ACHN (cell line): ENCODE measurements around the gene BICRA.
"Not testable (repeated sequence)": the region's sequence is repeated elsewhere in the genome, so short reads cannot be mapped to it uniquely, and the experiment has no call there.

Experiments used
- DNase-seq: peaks from one replicate; pipeline ENCODE4 v3.0.0-alpha.2; 2015
- in situ Hi-C: cut with HindIII; loops from 2 replicates; pipeline ENCODE4 v1.10.0; 2017; ENCODE audit warnings: low sequenced_read_pairs, low pct_ligation_motif_present, low pct_unique_long_range_greater_than_20kb

Gene BICRA

DNA sequence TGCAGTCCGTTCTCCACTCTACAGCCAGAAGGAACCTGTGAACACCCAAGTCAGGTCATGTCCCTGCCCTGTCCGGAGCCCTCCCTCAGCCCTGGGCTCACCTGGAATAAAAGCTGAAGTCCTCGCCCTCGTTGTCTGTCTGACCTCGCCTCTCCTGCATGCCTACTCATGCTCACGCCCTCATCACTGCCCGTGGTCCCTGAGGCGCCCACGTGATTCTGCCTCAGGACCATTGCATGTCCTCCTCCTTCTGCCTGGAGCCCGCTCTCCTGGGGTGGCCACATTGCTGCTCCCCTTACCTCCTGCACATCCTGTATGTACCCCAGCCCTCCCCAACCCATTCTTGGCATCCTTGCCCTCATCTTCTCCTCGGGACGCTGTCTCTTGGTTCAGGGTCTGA is 42.2 kb downstream of the BICRA start:
- no peak for DNase-seq
- in situ Hi-C loops, result no loop called here

- no peak for DNase-seq
Measured at GRCh38 chr19:47651691-47652090, 42.8 kb downstream of the BICRA start.

GRCh38 chr19:47652285-47652684 is 43.4 kb downstream of the BICRA start:
- DNase-seq, result no peak
- in situ Hi-C loops, result no loop called here

More at GRCh38 chr19:47651691-47652090, 42.8 kb downstream of the BICRA start:
- in situ Hi-C loops, result no loop called here

DNA sequence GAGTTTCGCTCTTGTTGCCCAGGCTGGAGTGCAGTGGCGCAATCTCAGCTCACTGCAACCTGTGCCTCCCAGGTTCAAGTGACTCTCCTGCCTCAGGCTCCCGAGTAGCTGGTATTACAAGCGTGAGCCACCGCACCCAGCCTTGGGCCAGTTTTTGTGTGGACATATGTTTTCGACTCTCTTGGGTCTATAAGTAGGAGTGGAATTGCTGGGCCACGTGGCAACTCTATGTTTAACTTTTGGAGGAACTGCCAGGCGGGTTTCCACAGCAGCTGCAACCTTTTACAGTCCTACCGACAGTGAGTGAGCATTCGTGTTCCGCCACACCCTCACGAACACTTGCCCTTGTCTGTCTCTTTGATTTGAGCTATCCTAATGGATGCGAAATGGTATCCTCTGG is 44.9 kb downstream of the BICRA start:
- no peak for DNase-seq
- in situ Hi-C loops, result no loop called here

GRCh38 chr19:47657719-47658118 is 48.8 kb downstream of the BICRA start:
- in situ Hi-C loops, result no loop called here
- no peak for DNase-seq

- in situ Hi-C loops, result no loop called here
- no peak for DNase-seq
Measured at GRCh38 chr19:47658431-47659348, 49.8 kb downstream of the BICRA start.

- in situ Hi-C loops, result no loop called here
- no peak for DNase-seq
Measured at GRCh38 chr19:47660435-47660832, 51.5 kb downstream of the BICRA start.

- no peak for DNase-seq
- in situ Hi-C loops, result no loop called here
Measured at GRCh38 chr19:47661161-47661560, 52.2 kb downstream of the BICRA start.

DNA sequence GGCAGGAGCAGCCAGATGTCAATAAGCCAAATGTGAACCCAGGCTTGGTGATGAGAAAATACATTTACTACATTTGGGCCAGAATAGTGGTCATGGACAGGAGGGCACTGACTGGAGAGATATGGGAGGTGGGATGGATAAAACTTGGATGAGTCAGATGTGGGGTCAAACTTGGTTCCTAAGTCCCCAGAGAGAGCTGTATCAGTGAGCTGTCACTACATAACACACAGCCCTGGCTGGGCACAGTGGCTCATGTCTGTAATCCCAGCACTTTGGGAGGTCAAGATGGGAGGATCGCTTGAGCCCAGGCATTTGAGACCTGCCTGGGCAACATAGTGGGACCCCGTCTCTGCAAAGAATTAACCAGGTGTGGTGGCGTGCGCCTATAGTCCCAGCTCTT is 52.7 kb downstream of the BICRA start:
- no peak for DNase-seq
- in situ Hi-C loops, result no loop called here

GRCh38 chr19:47663435-47663910 is 54.5 kb downstream of the BICRA start:
- in situ Hi-C loops, result no loop called here
- no peak for DNase-seq

- no peak for DNase-seq
- in situ Hi-C loops, result no loop called here
Measured at GRCh38 chr19:47663911-47664771, 55.2 kb downstream of the BICRA start.

DNA sequence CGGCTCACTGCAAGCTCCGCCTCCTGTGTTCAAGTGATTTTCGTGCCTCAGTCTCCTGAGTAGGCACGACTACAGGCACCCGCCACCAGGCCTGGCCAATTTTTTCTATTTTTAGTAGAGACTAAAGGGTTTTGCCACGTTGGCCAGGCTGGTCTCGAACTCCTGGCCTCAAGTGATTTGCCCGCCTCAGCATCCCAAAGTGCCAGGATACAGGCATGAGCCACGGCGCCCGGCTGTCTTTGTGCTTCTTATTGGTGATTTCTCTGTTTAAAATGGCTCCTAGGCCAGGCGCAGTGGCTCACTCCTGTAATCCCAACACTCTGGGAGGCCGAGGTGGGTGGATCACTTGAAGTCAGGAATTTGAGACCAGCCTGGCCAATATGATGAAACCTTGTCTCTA is 59.6 kb downstream of the BICRA start:
- DNase-seq, in situ Hi-C loops: not testable (repeated sequence)

GRCh38 chr19:47670736-47671135 is 61.8 kb downstream of the BICRA start:
- in situ Hi-C loops, result no loop called here
- no peak for DNase-seq

DNA sequence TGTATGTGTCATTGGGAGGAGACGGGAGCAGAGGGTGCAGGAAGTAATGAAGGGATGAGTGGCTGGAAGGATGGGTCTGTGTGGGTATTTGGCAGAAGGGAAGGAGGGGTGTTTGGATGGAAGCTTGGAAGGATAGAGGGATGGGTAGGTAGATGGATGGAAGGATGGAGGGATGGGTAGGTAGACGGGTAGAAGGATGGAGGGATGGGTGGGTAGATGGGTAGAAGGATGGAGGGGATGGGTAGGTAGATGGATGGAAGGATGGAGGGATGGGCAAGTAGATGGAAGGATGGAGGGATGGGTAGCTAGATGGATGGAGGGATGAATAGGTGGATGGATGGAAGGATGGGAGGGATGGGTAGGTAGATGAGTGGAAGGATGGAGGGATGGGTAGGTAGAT is 62.6 kb downstream of the BICRA start:
- in situ Hi-C loops, result no loop called here
- no peak for DNase-seq

DNA sequence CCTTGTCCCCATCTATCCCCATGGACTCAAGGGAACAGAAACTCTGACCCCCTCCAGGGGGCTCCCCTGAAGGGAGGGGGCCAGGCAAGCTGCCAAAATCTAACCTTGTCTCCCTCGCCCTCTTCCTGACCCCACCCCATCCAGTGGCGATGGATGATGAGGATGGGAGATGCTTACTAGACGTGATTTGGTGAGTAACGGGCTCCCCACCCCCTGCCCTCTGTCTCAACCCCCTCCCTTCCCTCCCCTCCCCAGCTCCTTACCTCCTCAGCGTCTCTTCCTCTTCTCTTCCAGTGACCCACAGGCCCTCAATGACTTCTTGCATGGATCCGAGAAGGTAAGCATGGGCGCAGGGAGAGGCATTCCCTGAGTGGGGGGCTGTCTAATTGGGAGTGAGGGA is 64.5 kb downstream of the BICRA start:
- in situ Hi-C loops, result no loop called here
- DNase-seq, result no peak

DNA sequence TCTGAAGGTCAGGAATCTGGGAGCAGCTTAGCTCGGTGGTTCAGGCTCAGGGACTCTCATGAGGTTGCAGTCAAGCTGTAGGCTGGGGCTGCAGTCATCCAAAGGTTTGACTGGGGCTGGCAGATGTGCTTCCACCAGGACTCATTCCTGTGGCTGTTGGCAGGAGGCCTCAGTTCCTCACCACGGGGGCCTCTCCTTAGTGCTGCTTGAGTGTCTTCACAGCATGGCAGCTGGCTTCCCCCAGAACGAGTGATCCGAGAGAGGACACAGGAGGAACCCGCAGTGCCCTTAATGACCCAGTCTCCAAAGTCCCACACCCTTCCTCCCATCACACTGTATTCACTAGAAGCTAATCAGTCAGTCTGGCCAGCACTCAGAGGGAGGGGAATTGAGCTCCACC is 65.6 kb downstream of the BICRA start:
- in situ Hi-C loops, result no loop called here
- no peak for DNase-seq

DNA sequence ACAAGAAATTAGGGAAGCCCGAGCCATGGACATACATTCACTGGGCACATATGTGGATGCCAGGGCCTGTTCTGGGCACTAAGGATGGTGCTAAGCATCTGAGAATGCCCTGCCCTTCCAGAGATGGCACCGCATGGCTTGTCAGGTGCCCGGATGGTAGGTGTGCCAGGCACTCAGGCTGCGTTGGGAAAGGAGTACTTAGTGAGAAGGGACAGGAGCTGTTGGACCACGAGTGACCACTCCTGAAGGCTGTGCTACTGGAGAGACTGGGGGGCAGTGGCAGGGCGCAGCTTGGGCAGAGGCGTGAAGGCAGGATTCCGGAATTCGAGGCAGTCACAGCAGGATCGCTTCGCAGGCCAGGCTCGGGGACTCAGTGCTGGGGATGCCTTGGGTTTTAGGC is 66.3 kb downstream of the BICRA start:
- no peak for DNase-seq
- in situ Hi-C loops, result no loop called here

DNA sequence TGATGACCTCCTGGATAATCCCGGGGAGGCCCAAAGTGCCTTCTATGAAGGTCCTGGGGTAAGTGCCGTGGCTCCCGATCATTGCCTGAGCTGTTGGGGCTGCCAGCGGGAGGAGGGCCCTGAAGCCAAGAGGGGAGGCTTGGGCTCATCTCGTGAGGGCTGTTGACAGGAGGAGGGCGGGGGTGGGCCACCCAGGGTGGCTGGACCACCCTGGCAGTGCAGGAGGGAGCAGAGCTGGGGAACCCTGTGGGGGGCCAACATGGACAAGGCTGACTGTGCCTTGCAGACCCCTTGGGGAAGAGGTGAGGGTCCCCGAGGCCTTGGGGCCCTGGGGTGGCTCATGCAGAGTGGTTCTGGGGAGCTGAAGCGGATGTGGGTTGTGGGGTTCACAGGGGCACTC is 66.9 kb downstream of the BICRA start:
- in situ Hi-C loops, result no loop called here
- no peak for DNase-seq

DNA sequence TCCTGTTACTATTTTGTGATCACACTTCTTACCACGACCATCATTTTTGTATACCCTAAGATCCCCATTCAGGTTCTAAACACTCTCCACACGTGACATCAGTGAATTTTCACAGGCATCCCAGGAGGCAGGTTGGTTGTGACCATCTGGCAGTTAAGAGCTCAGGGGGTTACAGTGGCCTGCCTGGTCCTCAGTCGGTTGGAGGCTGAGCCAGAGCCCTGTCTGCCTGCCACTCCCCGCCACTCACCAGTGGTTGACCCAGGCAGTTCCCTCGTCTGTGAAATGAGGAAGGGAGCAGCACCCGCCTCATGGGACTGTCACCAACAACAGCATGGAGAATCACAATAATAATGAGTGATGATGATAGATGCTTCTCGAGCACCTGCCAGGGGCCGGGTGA is 67.9 kb downstream of the BICRA start:
- DNase-seq, result no peak
- in situ Hi-C loops, result no loop called here
